Measurements from ENCODE around the gene MELTF. TPM values are rescaled to one million over a fixed set of nuclear protein-coding genes. Genes with fewer than 3 reads are reported as not detected.

MELTF gene
- total RNA-seq, 1 experiment from 2014 or later: 7.3 TPM

GRCh38 chr3:196962930-196963630 is 66.5 kb downstream of the MELTF start (continued):
- no peak for TF ChIP-seq USF1 (CRISPR knock-in tag; IDR thresholded peaks at IDR 0.05)
- TF ChIP-seq MXD4 (CRISPR knock-in tag; IDR thresholded peaks at IDR 0.05; ENCODE audit: borderline replicate concordance): no peak
- TF ChIP-seq TCF7 (CRISPR knock-in tag; IDR thresholded peaks at IDR 0.05; ENCODE audit: low read depth): no peak
- no peak for TF ChIP-seq MAX (CRISPR knock-in tag; IDR thresholded peaks at IDR 0.05)
- TF ChIP-seq ZNF281 (CRISPR knock-in tag; IDR thresholded peaks at IDR 0.05): no peak
- no peak for TF ChIP-seq ATF3 (CRISPR knock-in tag; conservative IDR thresholded peaks at IDR 0.05)
- TF ChIP-seq JAZF1 (CRISPR knock-in tag; IDR thresholded peaks at IDR 0.05): no peak
- no peak for TF ChIP-seq FOXP4 (CRISPR knock-in tag; IDR thresholded peaks at IDR 0.05)

GRCh38 chr3:196962108-196962929 is 67.3 kb downstream of the MELTF start:
- ATAC-seq (no peak), DNase-seq (ENCODE audit: low spot score) (no peak)
- H3K9me3 Mint-ChIP-seq: no peaks in the 10 kb centered on the region
- no peak overlapping the region for H3K27ac Mint-ChIP-seq
- no peak overlapping the region for H3K4me3 Mint-ChIP-seq
- H3K36me3 Mint-ChIP-seq: no peaks in the 10 kb centered on the region
- TF ChIP-seq ZNF425 (CRISPR knock-in tag; conservative IDR thresholded peaks at IDR 0.05) (no peak), SOX15 (CRISPR knock-in tag; IDR thresholded peaks at IDR 0.05) (no peak), NFE2L1 (CRISPR knock-in tag; IDR thresholded peaks at IDR 0.05) (no peak), GABPB1 (CRISPR knock-in tag; IDR thresholded peaks at IDR 0.05) (peak; percentile 44; the same call in 1 of the 2 replicates), ZSCAN18 (CRISPR knock-in tag; IDR thresholded peaks at IDR 0.05) (no peak), NFYB (CRISPR knock-in tag; conservative IDR thresholded peaks at IDR 0.05; ENCODE audit: low read depth) (no peak)
- peaks cover 67% of the 10 kb centered on the region for H3K27me3 Mint-ChIP-seq (ENCODE audit: low read depth)
- peaks cover 5% of the 10 kb centered on the region for H3K4me1 Mint-ChIP-seq
- ChIA-PET CTCF (no interaction called here), POLR2A (no interaction called here)
